Brain microvascular endothelial cell (primary cell): ENCODE data around the gene GFRA4.

Source experiments
- DNase-seq: peaks from one replicate; pipeline ENCODE4 v3.0.0-alpha.2; 2020
- H3K27ac ChIP-seq: fragments of 250-450 bp; sonication (Bioruptor Pico); 2 replicates; pipeline ENCODE4 v1.5.1; 2020; ENCODE audit warnings: mild to moderate bottlenecking, moderate library complexity
- H3K27me3 ChIP-seq: fragments of 250-450 bp; sonication (Bioruptor Pico); replicated peaks from 2 replicates; pipeline ENCODE4 v1.5.1; 2020; ENCODE audit warnings: mild to moderate bottlenecking
- H3K36me3 ChIP-seq: fragments of 250-450 bp; sonication (Bioruptor Pico); replicated peaks from 2 replicates; pipeline ENCODE4 v1.5.1; 2020; ENCODE audit warnings: mild to moderate bottlenecking
- H3K4me3 ChIP-seq: 2 replicates; pipeline ENCODE4 v1.5.1; 2011; ENCODE audit warnings: low read depth, mild to moderate bottlenecking, control low read depth, low read length, moderate library complexity
- in situ Hi-C: cut with HindIII; loops from 2 replicates; pipeline ENCODE4 v1.10.0; 2017; ENCODE audit warnings: low sequenced_read_pairs, low pct_ligation_motif_present
- TF ChIP-seq, protein P1 (sequence below): IDR thresholded peaks from 2 replicates; pipeline ENCODE4 v1.5.1; 2011; ENCODE audit warnings: low read depth, mild to moderate bottlenecking, moderate library complexity, low read length, control low read depth, inconsistent platforms; ENCODE audit errors: missing control alignments

The GFRA4 gene

DNA sequence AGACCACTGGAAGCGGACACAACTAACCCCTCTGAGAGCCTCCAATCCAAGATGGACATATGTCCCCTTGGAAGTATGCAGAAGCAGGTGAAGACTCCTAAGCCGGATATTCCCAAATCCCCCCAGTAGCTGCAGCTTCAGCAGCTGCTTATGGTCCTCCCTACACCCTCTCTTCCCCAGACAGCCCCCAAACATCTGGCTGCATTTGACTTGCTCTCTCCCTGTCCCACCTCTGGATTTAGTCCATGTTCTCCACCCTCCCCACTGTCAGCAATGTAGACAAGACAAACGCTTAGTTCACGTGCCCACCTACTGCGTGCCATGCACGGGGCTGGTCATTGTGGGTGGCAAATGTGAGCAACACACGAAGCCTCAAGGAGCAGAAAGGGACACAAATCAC is 23.2 kb upstream of the GFRA4 start:
- TF ChIP-seq, protein P1, sequence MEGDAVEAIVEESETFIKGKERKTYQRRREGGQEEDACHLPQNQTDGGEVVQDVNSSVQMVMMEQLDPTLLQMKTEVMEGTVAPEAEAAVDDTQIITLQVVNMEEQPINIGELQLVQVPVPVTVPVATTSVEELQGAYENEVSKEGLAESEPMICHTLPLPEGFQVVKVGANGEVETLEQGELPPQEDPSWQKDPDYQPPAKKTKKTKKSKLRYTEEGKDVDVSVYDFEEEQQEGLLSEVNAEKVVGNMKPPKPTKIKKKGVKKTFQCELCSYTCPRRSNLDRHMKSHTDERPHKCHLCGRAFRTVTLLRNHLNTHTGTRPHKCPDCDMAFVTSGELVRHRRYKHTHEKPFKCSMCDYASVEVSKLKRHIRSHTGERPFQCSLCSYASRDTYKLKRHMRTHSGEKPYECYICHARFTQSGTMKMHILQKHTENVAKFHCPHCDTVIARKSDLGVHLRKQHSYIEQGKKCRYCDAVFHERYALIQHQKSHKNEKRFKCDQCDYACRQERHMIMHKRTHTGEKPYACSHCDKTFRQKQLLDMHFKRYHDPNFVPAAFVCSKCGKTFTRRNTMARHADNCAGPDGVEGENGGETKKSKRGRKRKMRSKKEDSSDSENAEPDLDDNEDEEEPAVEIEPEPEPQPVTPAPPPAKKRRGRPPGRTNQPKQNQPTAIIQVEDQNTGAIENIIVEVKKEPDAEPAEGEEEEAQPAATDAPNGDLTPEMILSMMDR, result no peak
- Histone ChIP-seq H3K27ac (no peak overlapping the region), H3K4me3 (no peak overlapping the region), H3K36me3 (no peaks in the 10 kb centered on the region), H3K27me3 (peaks cover 8% of the 10 kb centered on the region)
- no peak for DNase-seq
- in situ Hi-C loops, result no loop called here

- no peak overlapping the region for H3K4me3 ChIP-seq
- no peaks in the 10 kb centered on the region for H3K36me3 ChIP-seq
- H3K27ac ChIP-seq, result no peak overlapping the region
- TF ChIP-seq, protein P1, result no peak
- DNase-seq, result no peak
- in situ Hi-C loops, result no loop called here
- peaks cover 8% of the 10 kb centered on the region for H3K27me3 ChIP-seq
Measured at GRCh38 chr20:3685341-3685740, 22.1 kb upstream of the GFRA4 start.

DNA sequence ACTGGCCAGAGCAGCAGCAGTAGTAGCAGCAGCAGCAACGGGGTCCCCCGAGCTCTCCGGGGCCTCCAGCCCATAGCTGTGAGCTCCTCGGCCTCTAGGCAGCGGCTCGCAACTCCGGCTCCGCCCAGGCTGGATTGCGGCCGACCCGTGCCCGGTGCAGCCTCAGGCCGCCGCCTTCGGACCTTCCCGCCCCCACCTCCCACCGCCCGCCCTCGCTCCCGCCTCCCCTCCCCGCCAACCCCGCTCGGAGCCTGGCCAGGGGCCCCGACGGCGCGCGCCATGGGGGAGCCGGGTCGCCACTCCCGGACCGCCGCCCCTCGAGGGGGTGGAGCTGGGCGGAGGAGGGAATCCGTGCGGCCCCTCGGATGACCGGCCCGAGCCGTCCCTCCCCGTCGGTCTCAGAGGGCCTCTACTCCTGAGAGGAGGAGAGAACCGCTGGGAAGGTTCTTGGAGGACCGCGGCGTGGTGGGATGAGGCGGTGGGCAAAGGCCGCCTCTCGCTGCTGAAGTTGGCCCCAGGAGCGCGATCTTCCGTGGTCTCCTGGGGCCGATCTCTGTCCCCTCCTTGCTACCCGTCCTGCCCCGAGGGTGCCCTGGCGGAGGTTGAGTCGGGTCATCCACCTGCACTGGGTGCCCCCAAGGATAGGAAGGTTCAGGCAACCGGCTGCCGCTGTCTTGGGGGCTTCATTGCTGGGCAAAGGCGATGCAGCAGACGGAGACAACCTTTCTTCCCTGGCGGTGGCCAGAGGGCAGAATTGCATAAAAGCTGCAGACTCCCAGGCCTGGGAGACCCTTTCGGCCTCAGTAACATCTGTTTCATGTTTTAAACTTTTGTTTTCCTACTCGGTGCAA is 19.0 kb upstream of the GFRA4 start, which contains the start of gene ADAM33:
Gene ADAM33 (minus strand): TSS at position 80 of the 851 bp plus-strand sequence. CDS start 6 bp downstream, at position 74.
- Histone ChIP-seq H3K27me3 (peaks cover 8% of the 10 kb centered on the region), H3K36me3 (no peaks in the 10 kb centered on the region), H3K4me3 (peak within 1 kb of the TSS; percentile 39), H3K27ac (no peak within 1 kb of the TSS)
- no peak for DNase-seq
- TF ChIP-seq, protein P1, result no peak
- in situ Hi-C loops, result no loop called here

GRCh38 chr20:3681352-3681930 is 18.2 kb upstream of the GFRA4 start:
- Histone ChIP-seq H3K4me3 (peak overlapping the region; percentile 39), H3K27me3 (peaks cover 8% of the 10 kb centered on the region), H3K27ac (no peak overlapping the region), H3K36me3 (no peaks in the 10 kb centered on the region)
- in situ Hi-C loops, result no loop called here
- TF ChIP-seq, protein P1, result no peak
- no peak for DNase-seq

GRCh38 chr20:3680701-3681351 is 17.6 kb upstream of the GFRA4 start:
- peaks cover 8% of the 10 kb centered on the region for H3K27me3 ChIP-seq
- no peak for DNase-seq
- H3K36me3 ChIP-seq, result no peaks in the 10 kb centered on the region
- no peak overlapping the region for H3K27ac ChIP-seq
- H3K4me3 ChIP-seq, result no peak overlapping the region
- TF ChIP-seq, protein P1, result no peak
- in situ Hi-C loops, result no loop called here
